VCaP (cell line): ENCODE measurements around the gene BCL7B.

Source experiments
- H3K27ac ChIP-seq: fragments of 450-650 bp; 2 replicates; pipeline ENCODE4 v1.5.1; 2017
- TF ChIP-seq, protein P1 (sequence below): fragments of 450-650 bp; conservative IDR thresholded peaks from 2 replicates; pipeline ENCODE4 v1.5.1; 2017; ENCODE audit warnings: mild to moderate bottlenecking, moderate library complexity

The BCL7B gene

DNA sequence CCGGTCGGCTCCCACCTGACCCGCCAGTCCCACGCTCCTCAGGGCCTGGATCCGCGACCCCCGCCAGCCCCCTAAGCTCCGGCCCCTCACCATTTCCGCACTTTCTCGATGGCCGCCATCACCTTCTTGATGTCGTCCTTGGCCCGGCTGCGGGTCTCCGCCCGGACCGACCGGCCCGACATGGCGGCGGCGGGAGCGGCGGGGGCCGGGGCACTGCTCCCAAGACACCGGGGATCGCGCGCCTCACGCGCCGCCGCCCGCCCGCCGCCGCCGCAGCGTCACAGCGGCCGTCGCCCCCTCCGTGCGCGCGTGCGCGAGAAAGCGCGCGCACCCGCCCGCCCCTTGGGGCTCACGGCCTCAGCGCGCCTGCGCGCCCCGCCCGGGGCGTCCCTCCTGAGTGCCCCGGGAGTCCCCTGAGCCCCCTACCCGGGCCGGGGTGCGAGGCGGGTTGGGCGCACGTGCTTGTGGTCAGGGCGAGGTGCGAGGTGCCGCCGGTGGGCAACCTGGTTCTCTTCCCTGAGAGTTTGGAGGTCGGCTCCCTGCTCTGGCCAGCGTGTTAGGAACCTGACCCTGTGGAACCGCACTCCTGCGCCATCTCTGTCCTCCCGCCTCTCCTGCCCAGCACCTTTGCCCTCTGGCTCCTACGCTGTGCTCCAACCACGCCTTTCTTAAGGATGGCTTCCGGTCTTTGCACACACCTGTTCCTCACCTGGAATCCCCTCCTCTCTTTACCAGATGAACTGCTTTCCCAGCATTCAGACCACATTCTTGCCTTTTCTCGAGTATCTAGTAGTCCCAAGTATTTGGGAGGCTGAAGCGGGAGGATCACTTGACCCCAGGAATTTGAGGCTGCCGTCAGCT lies at the start of gene BCL7B:
Gene BCL7B (minus strand): TSS at position 294 of the 861 bp plus-strand sequence. CDS start 112 bp downstream, at position 182.
- peak within 1 kb of the TSS; percentile 99 for H3K27ac ChIP-seq
- TF ChIP-seq, protein P1, sequence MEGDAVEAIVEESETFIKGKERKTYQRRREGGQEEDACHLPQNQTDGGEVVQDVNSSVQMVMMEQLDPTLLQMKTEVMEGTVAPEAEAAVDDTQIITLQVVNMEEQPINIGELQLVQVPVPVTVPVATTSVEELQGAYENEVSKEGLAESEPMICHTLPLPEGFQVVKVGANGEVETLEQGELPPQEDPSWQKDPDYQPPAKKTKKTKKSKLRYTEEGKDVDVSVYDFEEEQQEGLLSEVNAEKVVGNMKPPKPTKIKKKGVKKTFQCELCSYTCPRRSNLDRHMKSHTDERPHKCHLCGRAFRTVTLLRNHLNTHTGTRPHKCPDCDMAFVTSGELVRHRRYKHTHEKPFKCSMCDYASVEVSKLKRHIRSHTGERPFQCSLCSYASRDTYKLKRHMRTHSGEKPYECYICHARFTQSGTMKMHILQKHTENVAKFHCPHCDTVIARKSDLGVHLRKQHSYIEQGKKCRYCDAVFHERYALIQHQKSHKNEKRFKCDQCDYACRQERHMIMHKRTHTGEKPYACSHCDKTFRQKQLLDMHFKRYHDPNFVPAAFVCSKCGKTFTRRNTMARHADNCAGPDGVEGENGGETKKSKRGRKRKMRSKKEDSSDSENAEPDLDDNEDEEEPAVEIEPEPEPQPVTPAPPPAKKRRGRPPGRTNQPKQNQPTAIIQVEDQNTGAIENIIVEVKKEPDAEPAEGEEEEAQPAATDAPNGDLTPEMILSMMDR, result no peak

DNA sequence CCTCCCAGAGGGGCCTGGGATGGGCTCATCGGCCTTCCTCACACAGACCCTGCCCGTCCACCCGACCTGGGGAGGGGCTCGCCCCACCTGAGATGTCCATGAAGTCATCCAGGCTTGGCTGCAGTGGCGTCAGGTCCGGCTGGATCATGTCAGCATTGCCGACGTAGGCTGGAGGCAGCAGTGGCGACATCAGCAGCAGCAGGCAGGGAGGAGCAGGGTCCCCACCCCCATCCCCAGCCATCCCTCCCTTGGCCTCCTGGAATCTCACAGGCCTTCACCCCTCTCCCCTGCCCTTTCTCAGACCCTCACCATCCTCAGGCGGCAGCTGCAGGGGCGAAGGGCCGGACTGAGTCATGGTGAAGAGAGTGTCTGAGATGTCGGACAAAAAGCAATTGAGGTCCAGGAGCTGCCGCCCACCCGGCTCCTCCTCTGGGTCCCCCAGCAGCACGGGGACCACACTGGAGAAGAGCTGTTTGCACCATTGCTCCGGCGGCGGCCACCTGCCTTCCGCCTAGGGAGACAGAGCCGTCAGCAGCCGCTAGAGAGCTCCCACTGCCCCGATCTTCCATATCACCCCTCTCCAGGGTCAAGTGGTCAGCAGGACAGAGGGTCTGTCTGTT lies 48.2 kb upstream of the BCL7B start:
- TF ChIP-seq, protein P1, result no peak
- H3K27ac ChIP-seq, result no peak overlapping the region

DNA sequence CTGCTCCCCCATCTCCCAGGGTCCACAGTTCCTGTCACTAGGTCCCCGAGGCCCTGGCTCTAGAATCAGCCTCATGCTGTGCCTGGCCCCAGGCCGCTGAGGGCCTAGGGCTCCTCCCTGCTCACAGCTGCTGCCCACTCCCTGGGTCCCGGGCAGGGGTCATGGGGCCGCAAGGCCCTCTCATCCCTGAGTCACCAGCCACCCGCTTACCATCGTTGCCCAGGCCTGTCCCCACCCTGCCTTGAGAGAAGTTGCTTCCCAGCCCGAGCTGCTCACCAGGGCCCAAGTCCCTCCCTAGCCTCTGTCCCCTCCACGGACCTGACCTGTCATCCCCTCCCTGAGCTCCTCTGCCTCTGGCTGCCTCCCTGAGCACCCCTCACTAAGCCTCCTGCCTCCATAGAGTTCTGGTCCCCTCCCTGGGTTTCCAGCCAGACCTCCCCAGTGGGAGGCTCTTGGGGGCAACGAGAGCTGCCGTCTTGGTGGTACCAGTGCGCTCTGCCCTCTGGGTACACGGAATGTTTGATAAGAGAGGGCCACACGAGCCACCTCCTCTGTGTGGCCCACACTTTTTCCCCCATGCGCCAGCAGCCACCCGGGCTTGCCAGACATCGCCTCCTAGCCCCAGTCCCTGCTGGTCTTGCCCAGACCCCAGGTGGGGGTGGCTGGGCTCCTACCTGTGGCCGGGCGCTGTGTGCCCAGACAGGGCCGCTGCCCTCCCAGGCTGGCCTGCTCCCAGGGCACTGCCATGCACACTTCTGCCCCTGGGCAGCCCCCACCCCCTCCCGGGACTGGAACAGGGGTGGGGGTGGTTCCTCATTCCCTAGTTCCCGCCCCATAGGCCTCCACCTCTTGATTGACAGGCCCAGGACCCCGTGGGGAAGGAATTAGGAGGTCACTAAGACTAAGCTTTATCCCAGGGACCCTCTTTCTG lies 45.5 kb upstream of the BCL7B start:
- TF ChIP-seq, protein P1, result no peak
- H3K27ac ChIP-seq, result no peak overlapping the region

DNA sequence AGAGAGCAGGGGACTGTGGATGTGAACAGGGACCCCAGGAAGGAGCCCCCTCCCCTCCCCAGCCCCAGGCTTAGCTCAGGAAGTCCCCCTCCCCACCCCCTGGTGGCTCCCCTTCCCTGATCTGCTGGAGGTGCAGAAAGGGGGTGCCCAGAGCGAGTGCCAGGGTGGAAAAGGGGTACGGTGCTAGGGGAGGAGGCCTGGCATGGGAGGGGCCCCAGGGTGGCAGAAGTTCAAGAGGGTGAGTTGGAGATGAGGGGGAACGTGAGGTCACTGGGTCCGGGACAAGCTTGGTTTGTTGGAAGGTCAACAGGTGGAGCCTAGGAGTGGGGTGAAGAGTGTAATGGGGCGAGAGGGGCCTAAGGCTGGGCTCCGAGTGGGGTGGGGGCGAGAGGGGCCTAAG lies 42.4 kb upstream of the BCL7B start:
- TF ChIP-seq, protein P1, result no peak
- H3K27ac ChIP-seq, result no peak overlapping the region

DNA sequence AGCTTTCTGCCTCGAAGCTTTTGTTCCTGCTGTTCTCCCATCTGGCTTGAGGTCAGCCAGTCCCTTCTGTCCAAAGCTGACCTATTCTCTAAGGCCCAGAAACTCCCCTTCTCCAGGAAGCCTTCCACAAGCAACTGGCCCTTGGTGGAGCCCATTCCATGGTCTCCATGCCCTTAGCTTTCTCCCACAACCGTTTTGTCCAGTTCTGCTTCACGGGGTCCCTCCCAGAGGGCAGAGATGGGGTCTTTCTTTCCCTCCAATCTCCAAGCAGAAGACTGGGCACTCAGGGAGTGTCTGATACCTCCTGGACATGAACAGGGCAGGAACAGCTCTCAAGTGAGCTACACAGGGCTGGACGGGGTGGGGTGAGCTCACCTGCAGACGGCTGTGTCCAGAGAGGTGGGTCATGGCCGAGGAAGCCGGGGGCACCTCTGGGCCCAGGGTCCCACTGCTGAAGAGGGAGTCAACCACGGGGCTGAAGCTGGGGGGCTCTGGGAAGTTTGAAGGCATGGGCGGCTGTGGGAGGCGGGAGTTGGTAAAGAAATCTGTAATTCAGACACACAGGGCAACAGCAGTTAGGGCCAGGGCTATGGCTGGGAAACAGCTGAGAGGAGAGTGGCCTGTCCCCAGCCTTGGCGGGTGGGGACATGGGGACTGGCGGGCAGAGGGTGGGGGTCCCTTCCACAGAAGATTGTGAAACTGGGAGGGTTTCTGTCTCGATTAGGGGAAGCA lies 41.8 kb upstream of the BCL7B start:
- TF ChIP-seq, protein P1, result no peak
- no peak overlapping the region for H3K27ac ChIP-seq

DNA sequence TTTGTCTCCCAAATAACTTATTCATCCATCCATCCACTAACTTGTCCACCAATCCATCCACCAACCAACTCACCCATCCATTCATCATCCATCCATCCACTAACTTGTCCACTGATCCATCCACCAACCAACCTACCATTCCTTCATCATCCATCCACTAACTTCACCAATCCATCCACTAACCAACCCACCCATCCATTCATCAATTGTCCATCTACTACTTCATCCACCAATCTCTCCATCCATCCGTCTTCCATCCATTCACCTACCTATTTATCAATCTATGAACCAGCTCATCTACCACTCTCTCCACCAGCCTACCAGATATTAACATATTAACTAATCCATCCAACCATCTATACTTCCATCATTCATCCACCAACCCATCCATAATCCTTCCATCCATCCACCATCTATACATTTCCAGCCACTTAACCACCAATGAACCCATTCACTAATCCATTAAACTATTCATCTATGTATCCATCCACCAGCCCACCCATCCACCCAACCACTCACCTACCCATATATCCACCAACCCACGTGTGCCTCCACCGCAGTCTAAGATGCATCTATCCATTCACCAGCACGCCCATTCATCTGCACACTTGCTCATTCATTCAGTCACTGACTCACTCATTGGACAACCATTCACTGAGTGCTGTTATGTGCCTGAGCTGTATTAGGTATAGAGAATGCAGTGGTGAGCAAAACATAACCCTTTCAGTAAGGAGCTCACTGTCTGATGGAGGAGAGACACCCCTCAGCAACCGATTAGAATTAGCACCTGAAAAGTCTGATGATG lies 40.7 kb upstream of the BCL7B start:
- no peak overlapping the region for H3K27ac ChIP-seq
- TF ChIP-seq, protein P1, result no peak
